ENCODE measurements around the gene GABRB1.

Gene GABRB1

GRCh38 chr4:47195706-47196105, 164.3 kb downstream of the GABRB1 start:
- Histone ChIP-seq H3K36me3 (ENCODE audit: control insufficient read depth in 5 of 5, insufficient read depth in 5 of 5, low read length in 5 of 5) (no peaks in the 10 kb centered on the region), H3K9me3 (ENCODE audit: control insufficient read depth in 5 of 5, low read length in 5 of 5) (no peaks in the 10 kb centered on the region), H3K4me3 (ENCODE audit: low read depth in 1 of 5, low read length in 5 of 5) (no peak overlapping the region), H3K27ac (ENCODE audit: low read depth, low read length) (no peak overlapping the region), H3K4me1 (ENCODE audit: control insufficient read depth in 5 of 5, insufficient read depth in 5 of 5, low read length in 5 of 5) (no peaks in the 10 kb centered on the region), H3K9ac (ENCODE audit: low read length in 5 of 5) (no peak overlapping the region), H3K27me3 (ENCODE audit: control insufficient read depth in 5 of 5, insufficient read depth in 4 of 5, low read length in 5 of 5) (no peaks in the 10 kb centered on the region)

DNA sequence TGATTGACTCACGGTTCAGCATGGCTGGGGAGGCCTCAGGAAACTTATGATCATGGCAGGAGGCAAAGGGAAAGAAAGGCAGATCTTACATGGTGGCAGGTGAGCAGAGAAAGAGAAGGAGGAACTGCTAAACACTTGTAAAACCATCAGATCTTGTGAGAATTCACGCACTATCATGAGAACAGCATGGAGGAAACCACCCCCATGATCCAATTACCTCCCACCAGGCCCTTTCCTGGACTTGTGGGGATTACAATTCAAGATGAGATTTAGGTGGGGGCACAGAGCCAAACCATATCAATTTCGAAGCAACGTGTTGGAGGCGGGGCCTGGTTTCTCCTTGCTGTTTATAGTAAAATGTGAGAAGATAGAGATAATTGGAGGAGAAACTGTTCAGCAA, 167.4 kb downstream of the GABRB1 start:
- Histone ChIP-seq H3K27me3 (ENCODE audit: control insufficient read depth in 5 of 5, insufficient read depth in 4 of 5, low read length in 5 of 5) (no peaks in the 10 kb centered on the region), H3K9ac (ENCODE audit: low read length in 5 of 5) (no peak overlapping the region), H3K4me1 (ENCODE audit: control insufficient read depth in 5 of 5, insufficient read depth in 5 of 5, low read length in 5 of 5) (no peaks in the 10 kb centered on the region), H3K36me3 (ENCODE audit: control insufficient read depth in 5 of 5, insufficient read depth in 5 of 5, low read length in 5 of 5) (no peaks in the 10 kb centered on the region), H3K4me3 (ENCODE audit: low read depth in 1 of 5, low read length in 5 of 5) (no peak overlapping the region), H3K27ac (ENCODE audit: low read depth, low read length) (no peak overlapping the region), H3K9me3 (ENCODE audit: control insufficient read depth in 5 of 5, low read length in 5 of 5) (no peaks in the 10 kb centered on the region)

DNA sequence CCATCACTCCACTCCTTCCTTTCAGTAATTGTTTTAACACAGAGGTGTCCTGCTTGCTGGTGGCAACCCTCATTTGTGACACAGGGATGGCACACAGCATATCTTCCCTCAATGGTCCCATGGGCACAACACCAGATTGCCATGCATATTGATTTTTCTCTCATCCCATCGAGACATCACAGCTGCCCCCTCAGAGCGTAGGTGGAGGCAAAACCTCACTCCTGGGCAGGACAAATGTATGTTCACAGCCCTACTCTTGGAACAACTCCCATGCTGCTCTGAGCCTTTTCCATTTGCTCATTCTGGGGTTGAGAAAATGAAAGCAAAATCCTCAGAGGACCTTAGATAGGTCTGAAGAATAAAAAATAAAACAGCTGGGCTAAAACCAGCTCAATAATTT, 172.2 kb downstream of the GABRB1 start:
- no peaks in the 10 kb centered on the region for H3K9me3 ChIP-seq (ENCODE audit: control insufficient read depth in 5 of 5, low read length in 5 of 5)
- no peak overlapping the region for H3K9ac ChIP-seq (ENCODE audit: low read length in 5 of 5)
- no peaks in the 10 kb centered on the region for H3K4me1 ChIP-seq (ENCODE audit: control insufficient read depth in 5 of 5, insufficient read depth in 5 of 5, low read length in 5 of 5)
- H3K27ac ChIP-seq (ENCODE audit: low read depth, low read length) = no peak overlapping the region
- no peaks in the 10 kb centered on the region for H3K27me3 ChIP-seq (ENCODE audit: control insufficient read depth in 5 of 5, insufficient read depth in 4 of 5, low read length in 5 of 5)
- H3K36me3 ChIP-seq (ENCODE audit: control insufficient read depth in 5 of 5, insufficient read depth in 5 of 5, low read length in 5 of 5) = no peaks in the 10 kb centered on the region
- no peak overlapping the region for H3K4me3 ChIP-seq (ENCODE audit: low read depth in 1 of 5, low read length in 5 of 5)

- Histone ChIP-seq H3K4me1 (ENCODE audit: control insufficient read depth in 5 of 5, insufficient read depth in 5 of 5, low read length in 5 of 5) (no peaks in the 10 kb centered on the region), H3K9ac (ENCODE audit: low read length in 5 of 5) (no peak overlapping the region), H3K27me3 (ENCODE audit: control insufficient read depth in 5 of 5, insufficient read depth in 4 of 5, low read length in 5 of 5) (peaks cover 0 to 2% (median 0%) of the 10 kb centered on the region in 5 donors), H3K27ac (ENCODE audit: low read depth, low read length) (no peak overlapping the region), H3K36me3 (ENCODE audit: control insufficient read depth in 5 of 5, insufficient read depth in 5 of 5, low read length in 5 of 5) (no peaks in the 10 kb centered on the region), H3K9me3 (ENCODE audit: control insufficient read depth in 5 of 5, low read length in 5 of 5) (no peaks in the 10 kb centered on the region), H3K4me3 (ENCODE audit: low read depth in 1 of 5, low read length in 5 of 5) (no peak overlapping the region)
These were observed 176.2 kb downstream of the GABRB1 start for GRCh38 chr4:47207555-47207954.

DNA sequence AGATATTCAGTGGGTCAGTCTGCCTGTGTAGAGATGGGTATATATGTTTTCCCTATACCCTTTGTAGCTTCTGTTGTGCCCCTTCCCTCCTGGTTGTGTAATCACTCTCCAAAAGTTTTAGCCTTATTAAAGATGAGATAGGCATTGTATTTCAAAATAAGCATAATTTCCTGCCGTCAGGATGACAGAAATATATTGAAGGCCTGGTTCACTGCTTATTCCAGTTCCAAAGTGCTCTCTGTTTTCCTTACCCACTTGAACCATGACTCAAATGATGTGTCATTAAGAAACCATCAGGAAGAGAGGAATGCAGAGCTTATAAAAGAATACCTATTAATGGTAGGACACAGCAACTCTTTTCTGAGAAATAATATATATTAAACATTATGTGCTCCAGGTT, 178.5 kb downstream of the GABRB1 start:
- Histone ChIP-seq H3K4me1 (ENCODE audit: control insufficient read depth in 5 of 5, insufficient read depth in 5 of 5, low read length in 5 of 5) (no peaks in the 10 kb centered on the region), H3K9me3 (ENCODE audit: control insufficient read depth in 5 of 5, low read length in 5 of 5) (no peaks in the 10 kb centered on the region), H3K36me3 (ENCODE audit: control insufficient read depth in 5 of 5, insufficient read depth in 5 of 5, low read length in 5 of 5) (no peaks in the 10 kb centered on the region), H3K4me3 (ENCODE audit: low read depth in 1 of 5, low read length in 5 of 5) (no peak overlapping the region), H3K9ac (ENCODE audit: low read length in 5 of 5) (no peak overlapping the region), H3K27ac (ENCODE audit: low read depth, low read length) (no peak overlapping the region), H3K27me3 (ENCODE audit: control insufficient read depth in 5 of 5, insufficient read depth in 4 of 5, low read length in 5 of 5) (peaks cover 0 to 2% (median 0%) of the 10 kb centered on the region in 5 donors)

- Histone ChIP-seq H3K4me1 (ENCODE audit: control insufficient read depth in 5 of 5, insufficient read depth in 5 of 5, low read length in 5 of 5) (no peaks in the 10 kb centered on the region), H3K4me3 (ENCODE audit: low read depth in 1 of 5, low read length in 5 of 5) (no peak overlapping the region), H3K27ac (ENCODE audit: low read depth, low read length) (no peak overlapping the region), H3K36me3 (ENCODE audit: control insufficient read depth in 5 of 5, insufficient read depth in 5 of 5, low read length in 5 of 5) (no peaks in the 10 kb centered on the region), H3K9ac (ENCODE audit: low read length in 5 of 5) (no peak overlapping the region), H3K9me3 (ENCODE audit: control insufficient read depth in 5 of 5, low read length in 5 of 5) (no peaks in the 10 kb centered on the region), H3K27me3 (ENCODE audit: control insufficient read depth in 5 of 5, insufficient read depth in 4 of 5, low read length in 5 of 5) (peaks cover 0 to 2% (median 0%) of the 10 kb centered on the region in 5 donors)
These were observed 179.5 kb downstream of the GABRB1 start for GRCh38 chr4:47210828-47211227.

DNA sequence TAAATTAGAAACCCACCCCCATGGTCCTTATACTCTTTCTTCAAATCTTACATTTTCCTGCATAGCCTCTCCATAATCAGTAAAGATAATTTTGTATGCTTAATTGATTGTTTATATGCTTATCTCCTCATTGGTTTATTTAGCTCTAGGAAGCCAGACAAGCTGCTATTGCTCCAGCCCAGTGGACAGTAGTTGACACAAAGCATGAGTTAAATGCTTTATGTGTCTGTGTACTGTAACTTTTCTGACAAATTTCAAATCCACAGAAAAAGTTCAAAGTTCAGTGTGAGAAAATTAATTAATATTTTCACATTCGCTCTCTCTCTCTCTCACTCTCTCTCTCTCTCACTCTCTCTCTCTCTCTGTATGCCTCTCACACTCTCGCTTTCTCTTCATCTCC, 181.7 kb downstream of the GABRB1 start:
- Histone ChIP-seq H3K27me3 (ENCODE audit: control insufficient read depth in 5 of 5, insufficient read depth in 4 of 5, low read length in 5 of 5) (peaks cover 0 to 2% (median 0%) of the 10 kb centered on the region in 5 donors), H3K9me3 (ENCODE audit: control insufficient read depth in 5 of 5, low read length in 5 of 5) (no peaks in the 10 kb centered on the region), H3K9ac (ENCODE audit: low read length in 5 of 5) (no peak overlapping the region), H3K27ac (ENCODE audit: low read depth, low read length) (no peak overlapping the region), H3K4me1 (ENCODE audit: control insufficient read depth in 5 of 5, insufficient read depth in 5 of 5, low read length in 5 of 5) (no peaks in the 10 kb centered on the region), H3K4me3 (ENCODE audit: low read depth in 1 of 5, low read length in 5 of 5) (no peak overlapping the region), H3K36me3 (ENCODE audit: control insufficient read depth in 5 of 5, insufficient read depth in 5 of 5, low read length in 5 of 5) (no peaks in the 10 kb centered on the region)

DNA sequence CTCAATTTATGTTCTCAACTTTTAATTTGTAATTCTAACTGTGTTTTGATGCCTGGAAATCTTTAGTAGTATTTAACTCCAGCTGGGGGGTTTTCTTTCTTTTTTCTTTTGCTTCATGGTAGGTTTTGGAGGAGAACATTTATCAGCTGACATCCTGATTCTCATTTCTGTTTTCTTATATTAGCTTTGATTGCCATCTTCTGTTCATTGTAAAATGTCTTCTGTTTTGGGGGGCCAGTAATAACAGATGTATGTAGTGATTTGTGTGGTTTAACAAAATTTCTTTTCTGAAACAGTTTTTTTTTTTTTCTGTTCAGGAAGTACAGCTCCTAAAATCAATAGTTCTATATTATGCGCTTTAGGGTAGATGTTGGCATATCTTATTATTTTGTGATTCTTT, 182.2 kb downstream of the GABRB1 start:
- no peak overlapping the region for H3K4me3 ChIP-seq (ENCODE audit: low read depth in 1 of 5, low read length in 5 of 5)
- H3K9ac ChIP-seq (ENCODE audit: low read length in 5 of 5) = no peak overlapping the region
- no peaks in the 10 kb centered on the region for H3K9me3 ChIP-seq (ENCODE audit: control insufficient read depth in 5 of 5, low read length in 5 of 5)
- no peaks in the 10 kb centered on the region for H3K4me1 ChIP-seq (ENCODE audit: control insufficient read depth in 5 of 5, insufficient read depth in 5 of 5, low read length in 5 of 5)
- H3K27ac ChIP-seq (ENCODE audit: low read depth, low read length) = no peak overlapping the region
- peaks cover 0 to 2% (median 0%) of the 10 kb centered on the region in 5 donors for H3K27me3 ChIP-seq (ENCODE audit: control insufficient read depth in 5 of 5, insufficient read depth in 4 of 5, low read length in 5 of 5)
- H3K36me3 ChIP-seq (ENCODE audit: control insufficient read depth in 5 of 5, insufficient read depth in 5 of 5, low read length in 5 of 5) = no peaks in the 10 kb centered on the region

DNA sequence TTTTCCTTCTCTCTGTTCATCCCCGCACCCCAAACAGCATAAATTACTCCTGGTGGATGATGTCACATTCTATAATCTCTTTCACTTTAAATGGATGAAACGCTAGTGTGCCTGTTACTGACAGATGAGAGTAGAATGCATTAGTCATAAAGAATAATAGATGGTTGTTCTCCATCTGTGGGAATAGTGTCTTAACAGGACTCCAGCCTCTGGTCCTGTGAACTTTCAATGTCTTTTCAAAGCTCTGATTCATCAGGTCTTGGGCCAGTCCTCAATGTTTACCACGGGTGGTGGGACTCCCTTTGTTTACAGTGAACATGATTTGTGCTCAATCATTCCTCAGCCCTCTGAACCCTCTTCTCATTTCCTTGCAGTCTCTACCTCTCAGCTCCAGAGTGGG, 182.6 kb downstream of the GABRB1 start:
- Histone ChIP-seq H3K4me1 (ENCODE audit: control insufficient read depth in 5 of 5, insufficient read depth in 5 of 5, low read length in 5 of 5) (no peaks in the 10 kb centered on the region), H3K4me3 (ENCODE audit: low read depth in 1 of 5, low read length in 5 of 5) (no peak overlapping the region), H3K36me3 (ENCODE audit: control insufficient read depth in 5 of 5, insufficient read depth in 5 of 5, low read length in 5 of 5) (no peaks in the 10 kb centered on the region), H3K27ac (ENCODE audit: low read depth, low read length) (no peak overlapping the region), H3K9me3 (ENCODE audit: control insufficient read depth in 5 of 5, low read length in 5 of 5) (no peaks in the 10 kb centered on the region), H3K9ac (ENCODE audit: low read length in 5 of 5) (no peak overlapping the region), H3K27me3 (ENCODE audit: control insufficient read depth in 5 of 5, insufficient read depth in 4 of 5, low read length in 5 of 5) (peaks cover 0 to 2% (median 0%) of the 10 kb centered on the region in 5 donors)

- peaks cover 0 to under 1% (median 0%) of the 10 kb centered on the region in 5 donors for H3K27me3 ChIP-seq (ENCODE audit: control insufficient read depth in 5 of 5, insufficient read depth in 4 of 5, low read length in 5 of 5)
- no peaks in the 10 kb centered on the region for H3K36me3 ChIP-seq (ENCODE audit: control insufficient read depth in 5 of 5, insufficient read depth in 5 of 5, low read length in 5 of 5)
- no peaks in the 10 kb centered on the region for H3K9me3 ChIP-seq (ENCODE audit: control insufficient read depth in 5 of 5, low read length in 5 of 5)
- no peak overlapping the region for H3K9ac ChIP-seq (ENCODE audit: low read length in 5 of 5)
- H3K27ac ChIP-seq (ENCODE audit: low read depth, low read length) = no peak overlapping the region
- H3K4me1 ChIP-seq (ENCODE audit: control insufficient read depth in 5 of 5, insufficient read depth in 5 of 5, low read length in 5 of 5) = no peaks in the 10 kb centered on the region
- no peak overlapping the region for H3K4me3 ChIP-seq (ENCODE audit: low read depth in 1 of 5, low read length in 5 of 5)
These were observed 184.4 kb downstream of the GABRB1 start for GRCh38 chr4:47215759-47216158.

- no peak overlapping the region for H3K27ac ChIP-seq (ENCODE audit: low read depth, low read length)
- no peaks in the 10 kb centered on the region for H3K4me1 ChIP-seq (ENCODE audit: control insufficient read depth in 5 of 5, insufficient read depth in 5 of 5, low read length in 5 of 5)
- H3K9ac ChIP-seq (ENCODE audit: low read length in 5 of 5) = no peak overlapping the region
- no peaks in the 10 kb centered on the region for H3K27me3 ChIP-seq (ENCODE audit: control insufficient read depth in 5 of 5, insufficient read depth in 4 of 5, low read length in 5 of 5)
- no peaks in the 10 kb centered on the region for H3K9me3 ChIP-seq (ENCODE audit: control insufficient read depth in 5 of 5, low read length in 5 of 5)
- H3K4me3 ChIP-seq (ENCODE audit: low read depth in 1 of 5, low read length in 5 of 5) = no peak overlapping the region
- H3K36me3 ChIP-seq (ENCODE audit: control insufficient read depth in 5 of 5, insufficient read depth in 5 of 5, low read length in 5 of 5) = no peaks in the 10 kb centered on the region
These were observed 185.9 kb downstream of the GABRB1 start for GRCh38 chr4:47217291-47217690.

Data from subcutaneous abdominal adipose tissue (tissue), 5 donors.